Endothelial cell of umbilical vein (primary cell): ENCODE measurements around the gene TANGO2. TPM values are rescaled to one million over a fixed set of nuclear protein-coding genes. Genes with fewer than 3 reads are reported as not detected.

Source experiments
- BruUV-seq: library from RNA; stranded (reverse); fragments of 400-500 nt; replicated peaks from 2 replicates; lab custom pipeline; 2021; lab: Mats Ljungman, UMichigan
- CTCF ChIA-PET: fragments of 300-600, 350-600 bp; sonication (Branson Sonifier 250); formaldehyde crosslinking; loops from one replicate; lab custom pipeline; 2021; ENCODE audit warnings: antibody characterized with exemption, inconsistent platforms; lab: Charles Lee
- POLR2A ChIA-PET: fragments of 300-600, 350-600 bp; sonication (Branson Sonifier 250); formaldehyde crosslinking; loops from one replicate; lab custom pipeline; 2021; ENCODE audit warnings: antibody characterized with exemption, inconsistent platforms; lab: Charles Lee
- DNase-seq: peaks from one replicate; pipeline ENCODE4 v3.0.0-alpha.2; 2011; ENCODE audit warnings: low read depth, low spot score
- FAIRE-seq: peaks from 2 replicates; lab custom pipeline; 2011; peaks lifted over from hg19 to GRCh38; lab: Jason Lieb, UNC
- H2AFZ ChIP-seq: 2 replicates; pipeline ENCODE4 v1.6.0; 2012; ENCODE audit warnings: low read depth, low read length, control low read depth, inconsistent platforms
- H3K27ac ChIP-seq: 2 replicates; pipeline ENCODE4 v1.5.1; 2011; ENCODE audit warnings: low read depth, mild to moderate bottlenecking, control low read depth, low read length, moderate library complexity; ENCODE audit not compliant: insufficient read depth
- H3K27me3 ChIP-seq, 2 experiments: 2 replicates each; pipeline versions ENCODE4 v1.6.0 to v1.6.1; 2011; ENCODE audit warnings: low read length in 2 of 2, mixed read lengths in 1 of 2; ENCODE audit not compliant: control insufficient read depth in 2 of 2, insufficient read depth in 2 of 2
- H3K36me3 ChIP-seq, 2 experiments: 2 replicates in 1 of 2; 3 replicates in 1 of 2; pipeline ENCODE4 v1.5.1; 2011; ENCODE audit warnings: low read length in 2 of 2, mild to moderate bottlenecking in 1 of 2, moderate library complexity in 1 of 2; ENCODE audit not compliant: control insufficient read depth in 2 of 2, insufficient read depth in 2 of 2; ENCODE audit errors: extremely low read depth in 1 of 2
- H3K4me1 ChIP-seq: 3 replicates; pipeline ENCODE4 v1.5.1; 2011; ENCODE audit warnings: mild to moderate bottlenecking, low read length; ENCODE audit not compliant: control insufficient read depth, insufficient read depth; ENCODE audit errors: extremely low read depth
- H3K4me2 ChIP-seq: 2 replicates; pipeline ENCODE4 v1.6.1; 2011; ENCODE audit warnings: low read length, control low read depth, mixed read lengths; ENCODE audit not compliant: insufficient read depth
- H3K4me3 ChIP-seq, 3 experiments: fragments of 200-600 bp in 1 of 3; sonication (generic), shearing (Covaris generic) in 1 of 3; replicated peaks in 1 of 3; 2 replicates each; pipeline ENCODE4 v1.5.1; 2011 to 2016; ENCODE audit warnings: control low read depth in 3 of 3, low read length in 3 of 3, mild to moderate bottlenecking in 2 of 3, inconsistent platforms in 1 of 3, low read depth in 1 of 3, moderate library complexity in 1 of 3; ENCODE audit not compliant: insufficient read depth in 1 of 3
- H3K79me2 ChIP-seq: 2 replicates; pipeline ENCODE4 v1.6.0; 2012; ENCODE audit warnings: low read length, inconsistent platforms; ENCODE audit not compliant: control insufficient read depth, insufficient read depth
- H3K9ac ChIP-seq: replicated peaks from 2 replicates; pipeline ENCODE3; 2011; ENCODE audit warnings: low read length, control low read depth; ENCODE audit not compliant: insufficient read depth; ENCODE audit errors: extremely low read depth
- H3K9me1 ChIP-seq: replicated peaks from 3 replicates; pipeline ENCODE4 v1.6.0; 2011; ENCODE audit warnings: mild to moderate bottlenecking, low read length; ENCODE audit not compliant: control insufficient read depth, insufficient read depth; ENCODE audit errors: extremely low read depth
- H3K9me3 ChIP-seq: replicated peaks from 2 replicates; pipeline ENCODE4 v1.5.1; 2012; ENCODE audit warnings: low read length, inconsistent platforms; ENCODE audit not compliant: control insufficient read depth, insufficient read depth
- H4K20me1 ChIP-seq: replicated peaks from 2 replicates; pipeline ENCODE3; 2011; ENCODE audit warnings: mild to moderate bottlenecking, low read length; ENCODE audit not compliant: control insufficient read depth, insufficient read depth; ENCODE audit errors: extremely low read depth
- POLR2AphosphoS5 ChIP-seq: IDR thresholded peaks from 2 replicates; pipeline ENCODE4 v1.6.1; 2012; ENCODE audit warnings: low read depth, mild to moderate bottlenecking, control low read depth, low read length, moderate library complexity; ENCODE audit not compliant: insufficient read depth
- dilution Hi-C: fragments of 300-500 bp; cut with MboI; formaldehyde crosslinking; loops from one replicate; pipeline ENCODE4 v1.15.0; 2019; ENCODE audit warnings: low sequenced_read_pairs; ENCODE audit not compliant: extremely low pct_ligation_motif_present
- intact Hi-C: fragments of 100-400 bp; cut with micrococcal nuclease; formaldehyde crosslinking; loops from one replicate; pipeline ENCODE4 v1.10.0; 2022
- polyA plus RNA-seq, 4 experiments: library from polyadenylated mRNA; depleted of rRNA in 3 of 4; stranded (reverse) in 3 of 4; unstranded in 1 of 4; fragments of >200 nt; gene quantifications; 2 replicates each; pipeline versions ENCODE4 v1.2.1 to v1.2.3, GENCODE V29; 2011 to 2012; ENCODE audit warnings: missing spikeins in 1 of 4
- total RNA-seq: library from RNA; stranded (reverse); gene quantifications from 2 replicates; pipeline ENCODE4 v1.2.3, GENCODE V29; 2021
- TF ChIP-seq, protein P1 (sequence below), 2 donors: IDR thresholded peaks; 1 replicate in 1 of 2; 2 replicates in 1 of 2; pipeline ENCODE4 v1.5.1; 2011; ENCODE audit warnings: low read length in 2 of 2, mild to moderate bottlenecking in 2 of 2, moderate library complexity in 2 of 2, control low read depth in 1 of 2, inconsistent platforms in 1 of 2, low read depth in 1 of 2; ENCODE audit not compliant: insufficient read depth in 1 of 2; ENCODE audit errors: extremely low read depth in 1 of 2

Gene TANGO2
- total and polyA plus RNA-seq, 2 donors (not counting 3 experiments of a cell fraction or from before 2014, with no cell fraction given), result 40.0 to 49.3 TPM

DNA sequence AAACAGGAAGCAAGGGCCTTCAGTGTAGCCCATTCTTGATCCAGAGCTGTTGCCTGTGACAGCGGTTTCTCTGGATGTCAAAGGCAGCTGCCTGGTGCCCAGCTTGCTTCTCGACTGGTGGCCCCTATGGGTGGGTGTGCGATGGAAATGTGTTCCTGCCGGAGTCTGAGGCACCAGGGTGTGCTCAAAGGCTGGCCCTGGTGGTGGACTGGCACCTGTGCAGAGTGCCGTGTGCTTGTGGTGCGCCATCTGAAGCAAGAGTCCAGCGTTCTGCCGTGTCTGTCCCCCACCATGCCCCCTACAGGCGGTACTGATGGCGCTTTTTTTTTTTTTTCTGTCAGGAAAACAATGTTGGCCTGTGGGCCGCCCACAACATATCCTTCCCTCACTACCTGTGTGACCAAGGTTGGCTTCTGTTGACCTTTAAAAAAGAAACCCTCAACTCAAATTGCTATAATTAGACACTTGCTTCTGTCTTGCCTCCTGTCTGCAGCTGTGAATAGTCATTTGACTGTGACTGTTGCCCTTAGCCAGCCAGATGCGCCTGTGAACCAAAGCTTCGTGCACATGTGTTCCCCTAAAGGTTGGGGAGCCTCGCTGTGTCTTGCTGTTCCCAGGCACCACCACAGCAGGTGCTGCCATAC is 90.3 kb downstream of the TANGO2 start:
- intact Hi-C loops (no loop called here), dilution Hi-C loops (no loop called here)
- Histone ChIP-seq H3K27ac (no peak overlapping the region), H3K4me2 (no peak overlapping the region), H3K4me3 (no peak overlapping the region), H4K20me1 (no peaks in the 10 kb centered on the region), H3K36me3 (peaks cover 13 to 61% of the 10 kb centered on the region in 2 experiments), H2AFZ (no peak overlapping the region), H3K9ac (no peak overlapping the region), H3K79me2 (peaks cover 16% of the 10 kb centered on the region), H3K27me3 (no peaks in the 10 kb centered on the region), H3K9me1 (no peaks in the 10 kb centered on the region), H3K4me1 (peaks cover 5% of the 10 kb centered on the region), H3K9me3 (no peaks in the 10 kb centered on the region)
- peak; percentile 23 for DNase-seq
- TF ChIP-seq, protein P1, sequence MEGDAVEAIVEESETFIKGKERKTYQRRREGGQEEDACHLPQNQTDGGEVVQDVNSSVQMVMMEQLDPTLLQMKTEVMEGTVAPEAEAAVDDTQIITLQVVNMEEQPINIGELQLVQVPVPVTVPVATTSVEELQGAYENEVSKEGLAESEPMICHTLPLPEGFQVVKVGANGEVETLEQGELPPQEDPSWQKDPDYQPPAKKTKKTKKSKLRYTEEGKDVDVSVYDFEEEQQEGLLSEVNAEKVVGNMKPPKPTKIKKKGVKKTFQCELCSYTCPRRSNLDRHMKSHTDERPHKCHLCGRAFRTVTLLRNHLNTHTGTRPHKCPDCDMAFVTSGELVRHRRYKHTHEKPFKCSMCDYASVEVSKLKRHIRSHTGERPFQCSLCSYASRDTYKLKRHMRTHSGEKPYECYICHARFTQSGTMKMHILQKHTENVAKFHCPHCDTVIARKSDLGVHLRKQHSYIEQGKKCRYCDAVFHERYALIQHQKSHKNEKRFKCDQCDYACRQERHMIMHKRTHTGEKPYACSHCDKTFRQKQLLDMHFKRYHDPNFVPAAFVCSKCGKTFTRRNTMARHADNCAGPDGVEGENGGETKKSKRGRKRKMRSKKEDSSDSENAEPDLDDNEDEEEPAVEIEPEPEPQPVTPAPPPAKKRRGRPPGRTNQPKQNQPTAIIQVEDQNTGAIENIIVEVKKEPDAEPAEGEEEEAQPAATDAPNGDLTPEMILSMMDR (IDR thresholded peaks at IDR 0.05; ENCODE audit: extremely low read depth in 1 of 2, insufficient read depth in 1 of 2, low read depth in 1 of 2, low read length in 2 of 2), result peak; percentile 56 to 61
- TF ChIP-seq POLR2AphosphoS5, result no peak
- ChIA-PET CTCF (interaction anchor here (1.5 kb wide), 1 partner anchor 89 kb away, joined by 3 read pairs; no protein-coding TSS in a partner anchor), POLR2A (interaction anchor here (0.6 kb wide), 1 partner anchor 9 kb away, joined by 3 read pairs; no protein-coding TSS in a partner anchor)
- no TSS peak for BruUV-seq
- FAIRE-seq, result peak; percentile 37
